ENCODE measurements around the gene ADGRB3.

The ADGRB3 gene

DNA sequence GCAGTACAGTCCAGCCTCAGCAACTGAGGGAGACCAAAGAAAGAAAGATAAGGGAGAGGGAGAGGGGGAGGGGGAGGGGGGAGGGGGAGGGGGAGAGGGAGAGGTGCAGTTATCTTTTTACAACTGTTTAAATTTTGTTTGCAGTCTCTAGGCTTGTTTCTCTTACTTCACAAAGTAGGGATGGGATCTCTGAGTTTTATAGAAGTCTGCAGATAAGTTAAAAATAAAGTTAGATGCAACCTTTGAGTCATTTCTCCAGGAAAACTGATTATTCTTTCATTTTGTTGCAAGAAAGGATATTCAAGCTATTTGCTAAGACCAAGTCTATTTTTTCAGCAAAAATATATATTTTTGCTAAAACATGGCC is 487.3 kb downstream of the ADGRB3 start:
- TF ChIP-seq CTCF (IDR thresholded peaks at IDR 0.05; ENCODE audit: borderline replicate concordance, control extremely low read depth, extremely low read depth, insufficient read depth, missing control alignments): no peak
- DNase-seq (ENCODE audit: low spot score): no peak
- in situ Hi-C loops (cut with MboI; ENCODE audit: low sequenced_read_pairs, unreplicated experiment): no loop called here

GRCh38 chr6:69128411-69128810 is 493.3 kb downstream of the ADGRB3 start:
- in situ Hi-C loops (cut with MboI; ENCODE audit: low sequenced_read_pairs, unreplicated experiment): no loop called here
- TF ChIP-seq CTCF (IDR thresholded peaks at IDR 0.05; ENCODE audit: borderline replicate concordance, control extremely low read depth, extremely low read depth, insufficient read depth, missing control alignments): no peak
- DNase-seq (ENCODE audit: low spot score): no peak

GRCh38 chr6:69129046-69129445 is 494.0 kb downstream of the ADGRB3 start:
- DNase-seq (ENCODE audit: low spot score): no peak
- in situ Hi-C loops (cut with MboI; ENCODE audit: low sequenced_read_pairs, unreplicated experiment): no loop called here
- no peak for TF ChIP-seq CTCF (IDR thresholded peaks at IDR 0.05; ENCODE audit: borderline replicate concordance, control extremely low read depth, extremely low read depth, insufficient read depth, missing control alignments)

DNA sequence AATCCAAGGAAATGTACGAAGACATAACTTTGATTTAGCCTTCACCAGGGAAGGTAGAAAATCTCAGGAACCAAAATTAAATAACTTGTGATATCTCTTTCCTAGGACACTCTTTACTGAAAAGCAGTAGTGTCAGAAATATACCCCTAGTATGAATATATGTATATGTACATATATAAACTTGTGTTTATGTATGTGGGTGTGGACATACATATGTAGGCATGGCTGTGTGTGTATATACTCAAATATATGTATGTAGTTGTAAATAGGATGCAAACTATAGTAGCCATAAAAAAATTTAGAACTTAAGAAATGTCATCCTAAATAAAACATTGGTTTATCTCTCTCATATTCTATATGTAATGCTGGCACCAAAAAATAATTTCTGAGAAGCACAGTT is 500.8 kb downstream of the ADGRB3 start:
- TF ChIP-seq CTCF (IDR thresholded peaks at IDR 0.05; ENCODE audit: borderline replicate concordance, control extremely low read depth, extremely low read depth, insufficient read depth, missing control alignments): no peak
- no peak for DNase-seq (ENCODE audit: low spot score)
- in situ Hi-C loops (cut with MboI; ENCODE audit: low sequenced_read_pairs, unreplicated experiment): no loop called here

GRCh38 chr6:69138148-69138547 is 503.1 kb downstream of the ADGRB3 start:
- DNase-seq (ENCODE audit: low spot score): no peak
- in situ Hi-C loops (cut with MboI; ENCODE audit: low sequenced_read_pairs, unreplicated experiment): no loop called here
- no peak for TF ChIP-seq CTCF (IDR thresholded peaks at IDR 0.05; ENCODE audit: borderline replicate concordance, control extremely low read depth, extremely low read depth, insufficient read depth, missing control alignments)

GRCh38 chr6:69138893-69139494 is 503.9 kb downstream of the ADGRB3 start:
- no peak for DNase-seq (ENCODE audit: low spot score)
- no peak for TF ChIP-seq CTCF (IDR thresholded peaks at IDR 0.05; ENCODE audit: borderline replicate concordance, control extremely low read depth, extremely low read depth, insufficient read depth, missing control alignments)

GRCh38 chr6:69145062-69145461 is 510.0 kb downstream of the ADGRB3 start:
- in situ Hi-C loops (cut with MboI; ENCODE audit: low sequenced_read_pairs, unreplicated experiment): no loop called here
- no peak for DNase-seq (ENCODE audit: low spot score)
- TF ChIP-seq CTCF (IDR thresholded peaks at IDR 0.05; ENCODE audit: borderline replicate concordance, control extremely low read depth, extremely low read depth, insufficient read depth, missing control alignments): no peak

More at GRCh38 chr6:69138893-69139494, 503.9 kb downstream of the ADGRB3 start:
- in situ Hi-C loops (cut with MboI; ENCODE audit: low sequenced_read_pairs, unreplicated experiment): no loop called here

Measured in GM13976 (cell line).